HG03432 (cell line): ENCODE data around the gene NDUFA8.
"Not testable (repeated sequence)": the region's sequence is repeated elsewhere in the genome, so short reads cannot be mapped to it uniquely, and the experiment has no call there.

Experiments used
- ATAC-seq: cut with Tn5 transposase; IDR thresholded peaks from one replicate; pipeline ENCODE4 v1.9.1; 2021; ENCODE audit warnings: mild to moderate bottlenecking, moderate library complexity; ENCODE audit not compliant: unreplicated experiment

NDUFA8 gene

GRCh38 chr9:122122903-122123632 is 36.5 kb downstream of the NDUFA8 start:
- peak; percentile 55 for ATAC-seq

- ATAC-seq: no peak
These were observed 37.1 kb downstream of the NDUFA8 start for GRCh38 chr9:122122468-122122867.

GRCh38 chr9:122121931-122122330 is 37.6 kb downstream of the NDUFA8 start:
- ATAC-seq: no peak

GRCh38 chr9:122121391-122121790 is 38.2 kb downstream of the NDUFA8 start:
- no peak for ATAC-seq

GRCh38 chr9:122120316-122121071 is 39.1 kb downstream of the NDUFA8 start:
- no peak for ATAC-seq

- no peak for ATAC-seq
These were observed 39.9 kb downstream of the NDUFA8 start for GRCh38 chr9:122119721-122120120.

- no peak for ATAC-seq
These were observed 40.4 kb downstream of the NDUFA8 start for GRCh38 chr9:122119166-122119521.

GRCh38 chr9:122118343-122119165 is 41.0 kb downstream of the NDUFA8 start:
- no peak for ATAC-seq

GRCh38 chr9:122117241-122117640 is 42.3 kb downstream of the NDUFA8 start:
- ATAC-seq: not testable (repeated sequence)

GRCh38 chr9:122116448-122117173 is 43.0 kb downstream of the NDUFA8 start:
- no peak for ATAC-seq

- no peak for ATAC-seq
These were observed 43.5 kb downstream of the NDUFA8 start for GRCh38 chr9:122116040-122116439.

- no peak for ATAC-seq
These were observed 44.2 kb downstream of the NDUFA8 start for GRCh38 chr9:122115176-122116035.

GRCh38 chr9:122113574-122113973 is 46.0 kb downstream of the NDUFA8 start:
- no peak for ATAC-seq

GRCh38 chr9:122112238-122112637 is 47.3 kb downstream of the NDUFA8 start:
- no peak for ATAC-seq

GRCh38 chr9:122111413-122112085 is 48.0 kb downstream of the NDUFA8 start:
- no peak for ATAC-seq

GRCh38 chr9:122110100-122110833 is 49.3 kb downstream of the NDUFA8 start:
- no peak for ATAC-seq

- ATAC-seq: no peak
These were observed 50.4 kb downstream of the NDUFA8 start for GRCh38 chr9:122109035-122109813.

- no peak for ATAC-seq
These were observed 52.2 kb downstream of the NDUFA8 start for GRCh38 chr9:122107291-122107805.
